ENCODE data around the gene RREB1. TPM values are rescaled to one million over a fixed set of nuclear protein-coding genes. Genes with fewer than 3 reads are reported as not detected.

The RREB1 gene
- total RNA-seq, 6 experiments from 2014 or later = 17.5 to 23.5 (median 20.1) TPM

GRCh38 chr6:7106752-7107577 is 796 bp upstream of the RREB1 start:
- Mint-ChIP-seq H3K27me3 (ENCODE audit: insufficient read depth) (no peaks in the 10 kb centered on the region; the same call in 1 of the 2 replicates), H3K27ac (peak overlapping the region; percentile 96), H3K4me1 (ENCODE audit: low read depth) (peaks cover 37% of the 10 kb centered on the region), H3K36me3 (ENCODE audit: low read depth) (no peaks in the 10 kb centered on the region), H3K4me3 (peak overlapping the region; percentile 87), H3K9me3 (no peaks in the 10 kb centered on the region)
- DNase-seq = peak; percentile 37
- TF ChIP-seq CTCF (IDR thresholded peaks at IDR 0.05) = peak; percentile 62

GRCh38 chr6:7108196-7108963 is 619 bp downstream of the RREB1 start:
- H3K27me3 Mint-ChIP-seq (ENCODE audit: insufficient read depth) = no peaks in the 10 kb centered on the region; the same call in 1 of the 2 replicates
- TF ChIP-seq CTCF (IDR thresholded peaks at IDR 0.05) = no peak
- H3K36me3 Mint-ChIP-seq (ENCODE audit: low read depth) = no peaks in the 10 kb centered on the region; the same call in 1 of the 2 replicates
- no peaks in the 10 kb centered on the region for H3K9me3 Mint-ChIP-seq
- peak; percentile 42 for DNase-seq
- H3K4me1 Mint-ChIP-seq (ENCODE audit: low read depth) = peaks cover 51% of the 10 kb centered on the region
- H3K27ac Mint-ChIP-seq = peak overlapping the region; percentile 90
- peak overlapping the region; percentile 95 for H3K4me3 Mint-ChIP-seq

- H3K27ac Mint-ChIP-seq = peak overlapping the region; percentile 84
- H3K36me3 Mint-ChIP-seq (ENCODE audit: low read depth) = no peaks in the 10 kb centered on the region; the same call in 1 of the 2 replicates
- peak; percentile 63 for DNase-seq
- peak; percentile 10; the same call in 1 of the 2 replicates for TF ChIP-seq CTCF (IDR thresholded peaks at IDR 0.05)
- no peaks in the 10 kb centered on the region; the same call in 1 of the 2 replicates for H3K27me3 Mint-ChIP-seq (ENCODE audit: insufficient read depth)
- H3K4me1 Mint-ChIP-seq (ENCODE audit: low read depth) = peaks cover 59% of the 10 kb centered on the region
- H3K4me3 Mint-ChIP-seq = peak overlapping the region; percentile 96
- H3K9me3 Mint-ChIP-seq = no peaks in the 10 kb centered on the region
These were observed 1.4 kb downstream of the RREB1 start for GRCh38 chr6:7108964-7109836.

- H3K4me1 Mint-ChIP-seq (ENCODE audit: low read depth) = peaks cover 69% of the 10 kb centered on the region
- no peak for DNase-seq
- no peaks in the 10 kb centered on the region; the same call in 1 of the 2 replicates for H3K36me3 Mint-ChIP-seq (ENCODE audit: low read depth)
- peak overlapping the region; percentile 96 for H3K4me3 Mint-ChIP-seq
- no peaks in the 10 kb centered on the region; the same call in 1 of the 2 replicates for H3K27me3 Mint-ChIP-seq (ENCODE audit: insufficient read depth)
- no peak for TF ChIP-seq CTCF (IDR thresholded peaks at IDR 0.05)
- H3K9me3 Mint-ChIP-seq = no peaks in the 10 kb centered on the region
- peak overlapping the region; percentile 84 for H3K27ac Mint-ChIP-seq
These were observed 2.5 kb downstream of the RREB1 start for GRCh38 chr6:7110092-7110792.
